ENCODE results near the gene LRMDA. TPM values are rescaled to one million over a fixed set of nuclear protein-coding genes. Genes with fewer than 3 reads are reported as not detected.
"Not testable (repeated sequence)": the region's sequence is repeated elsewhere in the genome, so short reads cannot be mapped to it uniquely, and the experiment has no call there.

Gene LRMDA
- total RNA-seq, 4 donors from 2014 or later = 0.76 to 6.4 (median 1.3) TPM

- DNase-seq (ENCODE audit: low spot score in 2 of 2) = no peak
- intact Hi-C loops (cut with DNase I; ENCODE audit: low total_unique reads) = no loop called here
- H3K4me3 ChIP-seq (ENCODE audit: low read depth, poor library complexity, severe bottlenecking) = no peak overlapping the region
- 90 to 93% methylated on average over 5 of the region's 5 CpGs for WGBS, 2 donors
- TF ChIP-seq CTCF (IDR thresholded peaks at IDR 0.05) (no peak), POLR2A (IDR thresholded peaks at IDR 0.05) (no peak)
These were observed 314.9 kb downstream of the LRMDA start for GRCh38 chr10:75746356-75746755.

GRCh38 chr10:75750093-75750875 lies 318.9 kb downstream of the LRMDA start:
- DNase-seq (ENCODE audit: low spot score in 2 of 2); H3K4me3 ChIP-seq (ENCODE audit: low read depth, poor library complexity, severe bottlenecking); intact Hi-C loops (cut with DNase I; ENCODE audit: low total_unique reads): not testable (repeated sequence)
- 87 to 97% methylated on average over 25 to 28 of the region's 50 CpGs for WGBS, 2 donors

- DNase-seq (ENCODE audit: low spot score in 2 of 2) = no peak
- 94 to 98% methylated on average over 6 of the region's 6 CpGs for WGBS, 2 donors
- no peak overlapping the region for H3K4me3 ChIP-seq (ENCODE audit: low read depth, poor library complexity, severe bottlenecking)
- TF ChIP-seq CTCF (IDR thresholded peaks at IDR 0.05) = no peak
- no peak for TF ChIP-seq POLR2A (IDR thresholded peaks at IDR 0.05)
- intact Hi-C loops (cut with DNase I; ENCODE audit: low total_unique reads) = no loop called here
These were observed 319.8 kb downstream of the LRMDA start for GRCh38 chr10:75751232-75751631.

GRCh38 chr10:75753621-75754020 lies 322.2 kb downstream of the LRMDA start:
- intact Hi-C loops (cut with DNase I; ENCODE audit: low total_unique reads) = no loop called here
- no peak for DNase-seq (ENCODE audit: low spot score in 2 of 2)
- WGBS, 2 donors = 94 to 96% methylated on average over 3 of the region's 3 CpGs
- TF ChIP-seq CTCF (IDR thresholded peaks at IDR 0.05) (no peak), POLR2A (IDR thresholded peaks at IDR 0.05) (no peak)
- H3K4me3 ChIP-seq (ENCODE audit: low read depth, poor library complexity, severe bottlenecking) = no peak overlapping the region

- TF ChIP-seq CTCF (IDR thresholded peaks at IDR 0.05) (no peak), POLR2A (IDR thresholded peaks at IDR 0.05) (no peak)
- WGBS, 2 donors = 61 to 67% methylated on average over 6 of the region's 6 CpGs
- intact Hi-C loops (cut with DNase I; ENCODE audit: low total_unique reads) = no loop called here
- no peak for DNase-seq (ENCODE audit: low spot score in 2 of 2)
- H3K4me3 ChIP-seq (ENCODE audit: low read depth, poor library complexity, severe bottlenecking) = no peak overlapping the region
These were observed 322.8 kb downstream of the LRMDA start for GRCh38 chr10:75754096-75754831.

- no peak for TF ChIP-seq POLR2A (IDR thresholded peaks at IDR 0.05)
- TF ChIP-seq CTCF (IDR thresholded peaks at IDR 0.05) = no peak
- intact Hi-C loops (cut with DNase I; ENCODE audit: low total_unique reads) = loop anchor here (5.0 kb wide), 1 partner anchor 1378 kb away; no protein-coding TSS in a partner anchor
- no peak for DNase-seq (ENCODE audit: low spot score in 2 of 2)
- 94% methylated on average over 6 of the region's 6 CpGs for WGBS, 2 donors
- H3K4me3 ChIP-seq (ENCODE audit: low read depth, poor library complexity, severe bottlenecking) = no peak overlapping the region
These were observed 324.1 kb downstream of the LRMDA start for GRCh38 chr10:75755528-75755927.
